A549 treated with Hydrocortisone at 1 μM for 4 hours (cell line): ENCODE data around the gene SMCO2. TPM values are rescaled to one million over a fixed set of nuclear protein-coding genes. Genes with fewer than 3 reads are reported as not detected.

ENCODE experiments used
- total RNA-seq: library from RNA; stranded (reverse); fragments of 200-300 nt; extraction: Qiagen RNA extraction; gene quantifications from 5 replicates; pipeline ENCODE4 v1.2.3, GENCODE V29; 2022

The SMCO2 gene
- total RNA-seq = 0.25 TPM in 1 of 5 replicates, not detected in the others

GRCh38 chr12:27446436-27446835, at the start of gene SMCO2:
TSS of gene SMCO2 (plus strand) at chr12:27446736. CDS start at chr12:27470632, 23,896 bp downstream.

GRCh38 chr12:27523642-27524493, 77.3 kb downstream of the SMCO2 start, which contains the start of gene PPFIBP1:
TSS of gene PPFIBP1 (plus strand) at chr12:27524206. CDS start at chr12:27633397, 109,191 bp downstream.

Other genes starting within 250 kb of the SMCO2 start
- 11.2 to 13.6 TPM (median 12.6 TPM) in 5 replicates for gene STK38L, start 202.4 kb upstream of the SMCO2 start, total RNA-seq
- 12.0 to 22.1 TPM (median 15.2 TPM) in 5 replicates for gene BMAL2, start 113.9 kb upstream of the SMCO2 start, total RNA-seq
- 15.9 to 29.1 TPM (median 21.0 TPM) in 5 replicates for gene PPFIBP1, start 77.5 kb downstream of the SMCO2 start, total RNA-seq
- 0.18 to 0.63 TPM (median 0.35 TPM) in 5 replicates for gene REP15, start 249.7 kb downstream of the SMCO2 start, total RNA-seq